HG03575 (cell line): ENCODE data around the gene STRAP.
A peak's percentile ranks its signal among the peaks of the same experiment; 100 is the strongest.

ENCODE experiments used
- ATAC-seq: cut with Tn5 transposase; IDR thresholded peaks from one replicate; pipeline ENCODE4 v1.9.1; 2021; ENCODE audit not compliant: unreplicated experiment, insufficient number of reproducible peaks, low FRiP score; ENCODE audit errors: extremely low read depth

Gene STRAP

GRCh38 chr12:15882118-15882971 lies at the start of gene STRAP:
Gene STRAP, plus strand, starts transcription at chr12:15882387. Its CDS starts 321 bp downstream, at chr12:15882708.
- peak; percentile 95 for ATAC-seq

GRCh38 chr12:15834575-15834974 lies 47.6 kb upstream of the STRAP start:
- ATAC-seq, result no peak

GRCh38 chr12:15837141-15837790 lies 44.9 kb upstream of the STRAP start:
- ATAC-seq, result no peak

- no peak for ATAC-seq
Observed at GRCh38 chr12:15839041-15839440, 43.1 kb upstream of the STRAP start.

GRCh38 chr12:15839682-15840081 lies 42.5 kb upstream of the STRAP start:
- ATAC-seq, result no peak

- no peak for ATAC-seq
Observed at GRCh38 chr12:15842108-15842507, 40.1 kb upstream of the STRAP start.

GRCh38 chr12:15846887-15847286 lies 35.3 kb upstream of the STRAP start:
- no peak for ATAC-seq

GRCh38 chr12:15848606-15849005 lies 33.6 kb upstream of the STRAP start:
- ATAC-seq, result no peak

GRCh38 chr12:15851045-15851620 lies 31.1 kb upstream of the STRAP start:
- no peak for ATAC-seq

GRCh38 chr12:15851919-15852318 lies 30.3 kb upstream of the STRAP start:
- ATAC-seq, result no peak

- ATAC-seq, result no peak
Observed at GRCh38 chr12:15852383-15852782, 29.8 kb upstream of the STRAP start.

GRCh38 chr12:15853877-15854276 lies 28.3 kb upstream of the STRAP start:
- no peak for ATAC-seq

GRCh38 chr12:15854916-15855315 lies 27.3 kb upstream of the STRAP start:
- ATAC-seq, result no peak

- ATAC-seq, result no peak
Observed at GRCh38 chr12:15855646-15856045, 26.5 kb upstream of the STRAP start.

GRCh38 chr12:15856097-15856982 lies 25.8 kb upstream of the STRAP start:
- ATAC-seq, result no peak

GRCh38 chr12:15858353-15858752 lies 23.8 kb upstream of the STRAP start:
- no peak for ATAC-seq

GRCh38 chr12:15859116-15859515 lies 23.1 kb upstream of the STRAP start:
- ATAC-seq, result no peak

- no peak for ATAC-seq
Observed at GRCh38 chr12:15861404-15861803, 20.8 kb upstream of the STRAP start.

GRCh38 chr12:15862840-15863239 lies 19.3 kb upstream of the STRAP start:
- no peak for ATAC-seq
